ENCODE results near the gene KPNA3.
"Not testable (repeated sequence)": the region's sequence is repeated elsewhere in the genome, so short reads cannot be mapped to it uniquely, and the experiment has no call there.

Gene KPNA3

DNA sequence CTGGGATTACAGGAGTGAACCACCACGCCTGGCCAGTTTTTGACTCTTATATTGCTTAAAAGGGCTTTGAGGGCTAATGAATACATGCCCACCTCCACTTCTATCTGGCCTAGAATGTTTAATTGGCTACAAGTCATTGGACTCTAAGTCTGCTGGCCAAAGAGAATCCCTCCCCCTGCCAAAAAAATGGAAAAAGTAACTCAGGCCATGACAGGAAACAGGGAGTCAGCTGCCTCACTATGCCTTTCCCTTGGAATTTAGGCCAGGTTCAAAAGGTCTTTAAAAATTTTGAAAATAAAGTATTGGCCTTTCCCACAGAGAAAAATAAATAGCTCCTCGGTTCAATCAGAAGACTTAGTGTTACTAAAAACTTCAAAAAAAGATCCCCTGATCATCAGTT lies 34.9 kb upstream of the KPNA3 start:
- Histone ChIP-seq H3K36me3 (replicated peaks; ENCODE audit: low read depth, low read length) (no peaks in the 10 kb centered on the region), H3K9me3 (ENCODE audit: insufficient read depth, low read length) (no peaks in the 10 kb centered on the region), H2AFZ (ENCODE audit: low read depth, low read length) (no peak overlapping the region), H3K27ac (ENCODE audit: low read length) (no peak overlapping the region), H3K27me3 (ENCODE audit: low read depth, low read length) (no peaks in the 10 kb centered on the region), H4K20me1 (ENCODE audit: insufficient read depth, low read length) (no peaks in the 10 kb centered on the region), H3K79me2 (ENCODE audit: low read length) (no peaks in the 10 kb centered on the region), H3K4me3 (ENCODE audit: low read length) (no peak overlapping the region), H3K4me2 (ENCODE audit: low read length) (no peak overlapping the region), H3K4me1 (ENCODE audit: low read length) (peaks cover 4% of the 10 kb centered on the region; the same call in 1 of the 2 replicates), H3K9ac (ENCODE audit: low read length) (no peak overlapping the region)
- TF ChIP-seq, protein P1, sequence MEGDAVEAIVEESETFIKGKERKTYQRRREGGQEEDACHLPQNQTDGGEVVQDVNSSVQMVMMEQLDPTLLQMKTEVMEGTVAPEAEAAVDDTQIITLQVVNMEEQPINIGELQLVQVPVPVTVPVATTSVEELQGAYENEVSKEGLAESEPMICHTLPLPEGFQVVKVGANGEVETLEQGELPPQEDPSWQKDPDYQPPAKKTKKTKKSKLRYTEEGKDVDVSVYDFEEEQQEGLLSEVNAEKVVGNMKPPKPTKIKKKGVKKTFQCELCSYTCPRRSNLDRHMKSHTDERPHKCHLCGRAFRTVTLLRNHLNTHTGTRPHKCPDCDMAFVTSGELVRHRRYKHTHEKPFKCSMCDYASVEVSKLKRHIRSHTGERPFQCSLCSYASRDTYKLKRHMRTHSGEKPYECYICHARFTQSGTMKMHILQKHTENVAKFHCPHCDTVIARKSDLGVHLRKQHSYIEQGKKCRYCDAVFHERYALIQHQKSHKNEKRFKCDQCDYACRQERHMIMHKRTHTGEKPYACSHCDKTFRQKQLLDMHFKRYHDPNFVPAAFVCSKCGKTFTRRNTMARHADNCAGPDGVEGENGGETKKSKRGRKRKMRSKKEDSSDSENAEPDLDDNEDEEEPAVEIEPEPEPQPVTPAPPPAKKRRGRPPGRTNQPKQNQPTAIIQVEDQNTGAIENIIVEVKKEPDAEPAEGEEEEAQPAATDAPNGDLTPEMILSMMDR (IDR thresholded peaks at IDR 0.05; ENCODE audit: low read depth, low read length), result no peak
- no peak for TF ChIP-seq EZH2phosphoT487 (IDR thresholded peaks at IDR 0.05; ENCODE audit: low read depth)

DNA sequence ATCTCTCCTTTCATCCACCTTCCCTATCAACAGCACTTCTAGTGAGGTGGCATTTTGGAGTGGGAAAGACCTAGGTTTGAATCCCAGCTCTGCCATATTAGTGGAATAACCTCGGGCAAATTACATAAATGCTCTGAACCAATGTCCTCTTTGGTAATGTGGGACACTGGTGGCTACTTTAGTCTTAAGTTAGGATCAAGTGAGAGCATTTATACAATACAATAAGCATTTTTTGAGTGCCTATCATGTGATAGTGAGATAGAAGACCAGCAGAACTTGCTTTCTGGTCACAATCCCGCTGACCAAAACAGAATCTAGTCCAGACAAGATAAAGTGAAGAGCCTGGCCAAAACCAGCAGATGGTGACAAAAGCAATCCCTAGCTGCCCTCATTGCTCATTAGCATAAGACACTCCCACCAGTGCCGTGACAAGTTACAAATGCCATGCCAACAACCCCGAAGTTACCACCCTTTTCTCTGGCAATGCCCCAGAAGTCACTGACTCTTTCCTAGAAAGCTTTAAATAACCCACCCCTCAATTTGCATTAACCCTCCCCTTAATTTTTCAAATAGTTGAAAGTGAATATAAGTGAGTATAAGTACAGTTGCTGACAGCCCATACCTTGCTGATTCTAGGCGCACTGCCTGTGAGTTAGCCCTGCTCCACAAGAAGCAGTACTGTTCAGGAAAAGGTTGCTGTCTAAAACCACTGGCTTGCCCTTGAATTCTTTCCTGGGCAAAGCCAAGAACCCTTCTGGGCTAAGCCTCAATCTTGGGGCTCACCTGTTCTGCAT lies 28.9 kb upstream of the KPNA3 start:
- Histone ChIP-seq H3K36me3 (replicated peaks; ENCODE audit: low read depth, low read length) (no peaks in the 10 kb centered on the region), H3K4me3 (ENCODE audit: low read length) (no peak overlapping the region), H2AFZ (ENCODE audit: low read depth, low read length) (no peak overlapping the region), H3K9ac (ENCODE audit: low read length) (no peak overlapping the region), H3K79me2 (ENCODE audit: low read length) (no peaks in the 10 kb centered on the region), H3K9me3 (ENCODE audit: insufficient read depth, low read length) (no peaks in the 10 kb centered on the region), H4K20me1 (ENCODE audit: insufficient read depth, low read length) (no peaks in the 10 kb centered on the region), H3K27ac (ENCODE audit: low read length) (no peak overlapping the region), H3K4me1 (ENCODE audit: low read length) (no peaks in the 10 kb centered on the region), H3K4me2 (ENCODE audit: low read length) (no peak overlapping the region), H3K27me3 (ENCODE audit: low read depth, low read length) (peaks cover 9% of the 10 kb centered on the region)
- TF ChIP-seq, protein P1 (IDR thresholded peaks at IDR 0.05; ENCODE audit: low read depth, low read length), result no peak
- no peak for TF ChIP-seq EZH2phosphoT487 (IDR thresholded peaks at IDR 0.05; ENCODE audit: low read depth)

DNA sequence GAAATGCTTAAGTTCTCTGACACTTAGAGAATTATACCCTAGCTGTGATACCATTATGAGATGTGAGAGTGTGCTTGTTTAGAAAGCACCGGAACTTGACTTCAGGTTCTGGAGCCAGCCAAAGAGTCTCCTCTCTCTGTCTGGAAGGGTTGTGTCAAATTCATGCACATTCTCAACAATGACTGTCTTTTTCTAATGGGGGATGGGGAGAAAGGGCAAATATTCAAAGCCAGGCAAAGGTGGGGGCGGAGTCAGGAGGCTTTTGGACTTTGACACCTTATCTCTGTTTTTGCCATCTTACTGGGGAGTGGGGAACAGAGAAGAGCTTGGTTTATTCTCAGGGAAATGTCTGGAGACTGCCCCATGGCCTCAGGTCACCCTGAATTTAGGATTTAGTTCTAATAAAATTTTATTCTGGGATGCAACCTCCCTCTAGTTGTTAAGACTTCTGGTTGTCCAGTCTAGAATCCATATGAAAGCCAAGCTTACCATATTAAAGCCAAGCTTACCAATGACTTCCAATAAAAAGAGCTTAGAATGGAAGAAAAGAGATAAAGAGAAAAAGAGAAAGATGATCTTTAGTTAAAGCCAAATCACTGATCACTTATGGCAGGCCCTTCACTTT lies 28.2 kb upstream of the KPNA3 start:
- Histone ChIP-seq H3K4me1 (ENCODE audit: low read length) (no peaks in the 10 kb centered on the region), H4K20me1 (ENCODE audit: insufficient read depth, low read length) (no peaks in the 10 kb centered on the region), H3K4me2 (ENCODE audit: low read length) (no peak overlapping the region), H3K9ac (ENCODE audit: low read length) (no peak overlapping the region), H3K27me3 (ENCODE audit: low read depth, low read length) (peaks cover 9% of the 10 kb centered on the region), H3K79me2 (ENCODE audit: low read length) (no peaks in the 10 kb centered on the region), H3K36me3 (replicated peaks; ENCODE audit: low read depth, low read length) (no peaks in the 10 kb centered on the region), H2AFZ (ENCODE audit: low read depth, low read length) (no peak overlapping the region), H3K4me3 (ENCODE audit: low read length) (no peak overlapping the region), H3K27ac (ENCODE audit: low read length) (no peak overlapping the region), H3K9me3 (ENCODE audit: insufficient read depth, low read length) (no peaks in the 10 kb centered on the region)
- TF ChIP-seq EZH2phosphoT487 (IDR thresholded peaks at IDR 0.05; ENCODE audit: low read depth), result no peak
- TF ChIP-seq, protein P1 (IDR thresholded peaks at IDR 0.05; ENCODE audit: low read depth, low read length), result no peak

DNA sequence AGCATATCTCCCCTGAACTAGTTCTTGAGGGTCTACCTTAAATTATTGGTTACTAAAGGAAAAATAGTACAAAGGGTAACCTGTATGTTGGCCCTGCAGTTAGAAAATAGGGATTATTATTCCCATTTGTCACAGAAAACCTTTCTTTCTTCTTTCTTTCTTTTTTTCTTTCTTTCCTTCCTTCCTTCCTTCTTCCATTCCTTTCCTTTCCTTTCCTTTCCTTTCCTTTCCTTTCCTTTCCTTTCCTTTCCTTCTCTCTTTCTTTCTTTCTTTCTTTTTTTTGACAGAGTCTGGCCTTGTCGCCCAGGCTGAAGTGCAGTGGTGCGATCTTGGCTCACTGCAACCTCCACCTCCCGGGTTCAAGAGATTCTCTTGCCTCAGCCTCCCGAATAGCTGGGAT lies 23.6 kb upstream of the KPNA3 start:
- H4K20me1 ChIP-seq (ENCODE audit: insufficient read depth, low read length); H3K9me3 ChIP-seq (ENCODE audit: insufficient read depth, low read length); H3K36me3 ChIP-seq (replicated peaks; ENCODE audit: low read depth, low read length); H3K9ac ChIP-seq (ENCODE audit: low read length); H3K79me2 ChIP-seq (ENCODE audit: low read length); H3K27ac ChIP-seq (ENCODE audit: low read length); H3K4me3 ChIP-seq (ENCODE audit: low read length); H3K27me3 ChIP-seq (ENCODE audit: low read depth, low read length); H3K4me1 ChIP-seq (ENCODE audit: low read length); H2AFZ ChIP-seq (ENCODE audit: low read depth, low read length); H3K4me2 ChIP-seq (ENCODE audit: low read length): not testable (repeated sequence)
